HG03460 (cell line): ENCODE results near the gene TRIM59.
A peak's percentile ranks its signal among the peaks of the same experiment; 100 is the strongest.
"Not testable (repeated sequence)": the region's sequence is repeated elsewhere in the genome, so short reads cannot be mapped to it uniquely, and the experiment has no call there.

ENCODE experiments used
- ATAC-seq: cut with Tn5 transposase; IDR thresholded peaks from one replicate; pipeline ENCODE4 v1.9.1; 2021; ENCODE audit not compliant: unreplicated experiment

TRIM59 gene

DNA sequence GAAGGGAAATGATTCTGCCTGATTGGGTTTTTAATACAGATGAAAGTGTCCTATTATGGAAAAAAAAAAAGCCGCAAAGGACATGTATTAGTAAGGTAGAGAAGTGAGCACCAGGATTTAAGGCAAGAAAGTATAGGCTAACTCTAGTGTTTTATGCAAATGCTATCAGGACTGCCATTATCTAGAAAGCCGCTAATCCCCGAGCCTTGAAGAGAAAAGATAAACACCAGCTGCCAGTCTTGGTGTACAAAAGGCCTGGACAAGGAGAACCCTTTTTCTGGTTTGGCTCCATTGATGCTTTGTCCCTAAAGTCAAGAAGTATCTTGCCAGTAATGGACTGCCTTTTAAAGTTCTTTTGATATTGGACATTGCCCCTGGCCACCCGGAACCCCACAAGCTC lies 8.6 kb upstream of the TRIM59 start:
- no peak for ATAC-seq

DNA sequence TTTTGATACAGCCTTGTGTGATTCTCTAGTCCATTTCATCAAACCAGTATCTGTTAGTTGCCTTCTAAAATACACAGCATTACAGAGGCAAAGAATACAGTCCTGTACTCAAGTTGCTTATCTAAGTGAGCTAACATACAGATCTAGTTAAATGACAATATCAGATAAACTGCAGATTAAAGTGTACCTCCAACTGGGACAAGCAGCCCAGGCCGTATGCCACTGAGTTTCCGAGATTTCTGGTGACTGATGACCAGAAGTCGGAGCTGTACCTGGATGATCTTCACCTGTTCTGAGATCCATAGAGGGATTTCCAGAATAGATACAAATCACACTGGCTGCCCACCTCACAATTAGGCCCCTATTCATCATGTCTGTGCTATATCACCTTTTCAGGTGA lies 6.3 kb upstream of the TRIM59 start:
- no peak for ATAC-seq

DNA sequence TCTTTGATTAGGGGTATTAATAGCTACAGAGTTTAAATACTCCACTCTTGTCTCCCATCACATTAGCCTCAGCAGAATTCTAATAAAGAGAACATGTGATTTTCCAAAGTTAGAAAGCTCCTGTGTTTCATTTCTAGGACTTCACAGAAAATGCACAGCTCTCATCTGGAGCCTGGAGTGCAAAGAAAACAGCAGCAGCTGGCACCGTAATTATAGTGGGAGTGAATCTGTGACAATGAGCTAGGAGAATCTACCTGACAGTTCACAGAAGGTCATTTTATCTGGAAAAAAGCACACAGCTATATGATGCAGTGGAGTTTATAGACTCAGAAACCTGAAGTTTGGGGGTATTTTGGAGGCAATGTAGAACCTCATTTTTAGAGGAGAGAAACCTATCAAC lies 5.4 kb upstream of the TRIM59 start:
- ATAC-seq: no peak

DNA sequence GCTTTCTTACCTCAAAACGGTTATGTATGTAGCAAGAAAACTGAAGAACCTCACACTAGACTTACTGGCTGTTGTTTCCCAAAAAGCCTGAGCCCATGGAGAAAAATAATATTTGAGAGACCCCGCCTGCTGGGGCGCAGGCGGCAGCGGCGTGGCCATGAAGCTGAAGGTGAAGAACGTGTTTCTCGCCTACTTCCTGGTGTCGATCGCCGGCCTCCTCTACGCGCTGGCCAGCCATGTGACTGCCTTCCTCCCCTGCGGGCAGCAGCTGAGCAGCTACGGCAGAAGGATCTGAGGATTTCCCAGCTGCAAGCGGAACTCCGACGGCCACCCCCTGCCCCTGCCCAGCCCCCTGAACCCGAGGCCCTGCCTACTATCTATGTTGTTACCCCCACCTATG lies 2.7 kb upstream of the TRIM59 start:
- ATAC-seq: not testable (repeated sequence)

DNA sequence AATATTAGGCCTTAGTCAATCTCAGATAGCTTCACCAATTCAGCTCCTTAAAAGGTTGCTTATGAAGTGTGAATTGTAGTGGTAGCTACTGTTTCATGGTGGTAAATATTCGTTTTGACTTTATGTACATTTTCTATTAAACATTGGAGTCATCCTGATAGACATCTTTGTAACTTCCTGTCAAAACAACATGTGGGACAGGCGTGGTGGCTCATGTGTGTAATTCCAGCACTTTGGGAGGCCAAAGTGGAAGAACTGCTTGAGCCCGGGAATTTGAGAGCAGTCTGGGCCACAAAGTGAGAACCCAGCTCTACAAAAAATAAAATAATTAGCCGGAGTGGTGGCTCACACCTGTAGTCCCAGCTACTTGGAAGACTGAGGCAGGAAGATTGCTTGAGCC lies 2.0 kb upstream of the TRIM59 start:
- no peak for ATAC-seq

DNA sequence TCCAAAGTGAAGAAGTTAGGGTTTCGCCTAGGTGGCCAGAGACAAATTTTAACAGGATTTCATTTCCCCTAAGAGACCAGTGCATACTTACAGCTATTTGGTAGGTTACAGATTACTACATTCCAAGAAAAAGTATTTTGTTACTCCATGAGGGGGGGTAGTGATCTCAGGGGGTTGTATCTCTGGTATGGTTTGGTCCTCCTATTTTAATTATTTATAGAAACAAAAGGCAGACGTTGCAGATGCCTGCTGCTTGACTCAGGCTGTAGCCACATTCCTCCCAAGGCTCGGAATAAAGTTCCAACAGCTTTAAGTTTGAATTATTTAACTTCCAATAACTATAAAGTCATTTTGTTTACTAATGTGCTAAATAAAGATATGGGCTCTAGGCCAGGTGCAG lies 1.3 kb upstream of the TRIM59 start:
- no peak for ATAC-seq

DNA sequence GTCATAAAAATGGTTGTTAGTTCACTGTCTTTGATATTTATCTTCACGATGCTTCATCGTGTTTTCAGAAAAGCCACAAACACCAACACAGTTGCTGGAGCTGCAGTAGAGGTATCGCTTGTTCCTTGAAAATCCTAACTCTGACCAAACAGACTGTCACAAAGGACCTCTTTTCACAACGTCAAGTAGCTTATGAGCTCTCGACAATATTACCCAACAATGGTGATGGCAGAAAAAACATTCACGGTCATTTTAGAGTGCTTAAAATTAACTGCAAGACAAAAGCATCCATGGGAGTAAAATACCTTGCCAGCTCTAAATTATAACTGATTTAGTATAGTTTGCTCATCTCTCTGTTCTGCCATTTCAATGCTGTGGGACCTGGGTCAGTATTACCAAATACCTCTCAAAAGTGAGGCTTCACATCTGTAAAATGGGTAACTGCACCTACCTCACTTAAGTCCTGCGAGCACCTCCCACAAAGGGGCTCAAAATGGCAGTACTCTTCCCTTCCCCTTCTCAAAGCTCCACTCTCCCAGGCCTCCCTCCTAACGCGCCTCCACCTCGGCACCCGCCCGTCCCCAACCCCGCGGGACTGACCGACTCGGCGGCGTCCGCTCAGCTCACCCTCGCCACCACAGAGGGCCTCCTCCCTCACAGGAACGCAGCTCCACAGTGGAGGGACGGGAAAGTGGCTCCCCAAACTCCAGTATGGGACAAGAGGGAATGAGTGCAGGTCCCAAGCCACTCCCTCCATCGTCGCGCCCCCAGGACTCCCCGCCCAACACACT lies 546 bp downstream of the TRIM59 start:
- peak; percentile 45 for ATAC-seq

DNA sequence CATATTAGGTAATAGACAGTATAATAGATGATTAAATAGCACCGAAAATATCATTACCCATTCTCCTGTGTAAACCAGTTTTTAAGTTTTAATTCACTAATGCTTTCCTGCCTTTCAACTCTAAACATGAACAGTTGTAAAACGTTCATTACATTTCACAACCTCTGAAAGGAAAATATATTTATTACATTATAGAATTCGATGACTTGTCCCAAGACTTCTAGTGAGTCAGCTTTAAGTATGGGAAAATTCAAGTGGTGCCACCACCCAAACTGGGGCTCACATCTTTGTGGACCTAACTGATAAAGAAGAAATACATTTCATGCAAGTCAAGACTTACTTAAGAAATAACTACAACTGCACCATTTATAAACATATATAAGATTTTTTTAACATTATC lies 2.0 kb downstream of the TRIM59 start:
- ATAC-seq: no peak

DNA sequence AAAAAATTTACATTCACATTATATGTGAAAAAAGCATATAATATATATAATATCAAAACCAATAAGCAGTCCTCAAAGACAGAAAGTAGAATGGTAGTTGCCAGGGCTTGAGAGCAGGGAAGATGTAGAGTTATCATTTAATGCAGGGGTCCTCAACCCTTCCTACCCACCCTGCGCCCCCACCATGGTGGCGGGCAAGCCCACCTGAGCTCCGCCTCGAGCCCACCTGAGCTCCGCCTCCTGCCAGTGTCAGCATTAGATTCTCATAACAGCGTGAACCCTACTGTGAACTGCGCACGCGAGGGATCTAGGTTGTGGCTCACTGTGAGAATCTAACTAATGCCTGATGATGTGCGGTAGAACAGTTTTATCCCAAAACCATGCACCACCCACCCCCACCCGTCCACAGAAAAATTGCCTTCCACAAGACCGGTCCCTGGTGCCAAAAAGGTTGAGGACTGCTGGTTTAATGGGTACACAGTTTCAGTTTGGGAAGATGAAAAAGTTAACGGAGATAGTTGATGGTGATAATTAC lies 3.0 kb downstream of the TRIM59 start:
- ATAC-seq: no peak

DNA sequence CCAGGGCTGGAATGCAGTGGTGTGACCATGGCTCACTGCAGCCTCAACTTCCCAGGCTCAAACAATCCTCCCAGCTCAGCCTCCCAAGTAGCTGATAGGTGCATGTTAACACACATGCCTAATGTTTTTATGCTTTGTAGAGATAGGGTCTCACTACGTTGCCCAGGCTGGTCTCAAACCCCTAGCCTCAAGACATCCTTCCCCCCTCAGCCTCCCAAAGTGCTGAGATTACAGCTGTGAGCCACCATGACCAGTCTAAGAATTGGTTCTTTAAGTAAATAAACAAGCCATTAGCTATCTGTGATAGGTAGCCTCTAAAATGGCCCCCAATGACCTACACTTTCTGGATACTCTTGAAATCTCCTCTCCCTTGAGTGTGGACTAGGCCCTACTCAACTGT lies 3.7 kb downstream of the TRIM59 start:
- no peak for ATAC-seq

DNA sequence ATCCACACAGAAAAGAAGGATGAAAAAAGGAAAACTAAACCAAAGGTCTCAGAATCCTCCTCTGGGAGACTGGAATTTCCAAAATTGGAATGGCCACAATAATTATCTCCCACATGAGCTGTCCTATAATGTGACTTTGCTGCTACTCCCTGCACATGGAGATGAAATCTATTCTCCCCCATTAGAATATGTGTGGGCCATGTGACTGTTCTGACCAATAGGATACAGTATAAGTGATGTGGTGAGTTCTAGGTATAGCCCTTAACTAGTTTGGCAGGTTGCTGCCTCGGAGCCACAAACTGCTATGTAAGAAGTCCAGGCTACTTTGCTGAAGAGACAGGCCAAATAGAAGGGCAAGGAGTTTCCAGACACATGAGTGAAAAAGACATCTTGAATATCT lies 5.2 kb downstream of the TRIM59 start:
- ATAC-seq: no peak

DNA sequence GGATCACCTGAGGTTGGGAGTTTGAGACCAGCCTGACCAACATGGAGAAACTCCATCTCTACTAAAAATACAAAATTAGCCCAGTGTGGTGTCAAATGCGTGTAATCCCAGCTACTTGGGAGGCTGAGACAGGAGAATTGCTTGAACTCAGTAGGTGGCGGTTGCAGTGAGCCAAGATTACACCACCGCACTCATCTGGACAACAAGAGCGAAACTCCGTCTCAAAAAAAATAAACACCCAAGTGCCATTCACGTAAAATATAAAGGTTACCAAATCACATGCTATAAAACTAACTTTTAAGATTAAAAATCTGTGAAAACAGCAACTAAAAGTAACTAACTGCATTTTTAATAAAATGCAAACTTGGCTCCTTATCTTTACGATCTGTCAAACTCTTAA lies 8.9 kb downstream of the TRIM59 start:
- no peak for ATAC-seq

DNA sequence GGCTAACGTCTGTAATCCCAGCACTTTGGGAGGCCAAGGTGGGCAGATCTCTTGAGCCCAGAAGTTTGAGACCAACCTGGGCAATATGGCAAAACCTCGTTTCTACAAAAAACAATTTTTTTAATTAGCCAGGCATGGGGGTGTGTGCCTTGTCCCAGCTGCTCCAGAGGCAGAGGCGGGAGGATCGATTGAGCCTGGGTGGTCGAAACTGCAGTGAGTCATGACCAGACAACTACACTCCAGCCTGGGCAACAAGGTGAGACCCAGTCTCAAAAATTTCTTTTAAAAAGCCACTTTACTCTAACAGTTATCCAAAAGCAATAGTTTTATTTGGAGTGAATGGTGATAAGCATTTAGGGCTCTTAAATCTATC lies 12.5 kb downstream of the TRIM59 start:
- ATAC-seq: no peak

DNA sequence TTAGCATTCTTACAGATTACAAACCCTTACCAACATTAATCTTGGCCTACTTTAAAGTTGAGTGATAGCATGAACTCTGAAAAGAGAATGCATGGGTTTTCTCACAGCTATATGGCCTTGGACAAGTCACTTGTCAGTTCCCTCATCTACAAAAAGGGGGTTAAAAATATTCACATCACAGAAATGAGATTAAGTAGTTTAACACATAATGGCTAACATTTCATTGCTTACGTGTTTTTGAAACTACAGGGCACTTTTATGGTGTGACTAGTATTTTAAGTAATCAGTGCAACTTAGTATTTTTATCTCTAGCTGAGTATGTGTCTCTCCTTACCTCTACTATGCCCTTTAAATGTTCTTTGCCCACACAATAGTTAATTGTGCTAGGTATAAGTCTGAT lies 13.8 kb downstream of the TRIM59 start:
- no peak for ATAC-seq

DNA sequence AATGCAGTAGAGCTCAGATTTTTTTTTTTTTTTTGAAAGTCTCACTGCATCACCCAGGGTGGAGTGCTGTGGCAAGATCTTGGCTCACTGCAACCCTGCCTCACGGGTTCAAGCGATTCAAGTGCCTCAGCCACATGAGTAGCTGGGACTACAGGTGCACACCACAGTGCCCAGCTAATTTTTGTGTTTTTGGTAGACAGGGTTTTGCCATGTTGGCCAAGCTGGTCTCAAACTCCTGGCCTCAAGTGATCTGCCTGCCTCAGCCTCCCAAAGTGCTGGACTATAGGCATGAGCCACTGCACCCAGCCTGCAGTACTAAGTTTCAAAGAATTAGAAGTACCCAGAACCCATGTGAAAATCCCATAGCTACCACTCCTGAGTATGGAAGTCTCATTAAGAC lies 14.5 kb downstream of the TRIM59 start:
- no peak for ATAC-seq

DNA sequence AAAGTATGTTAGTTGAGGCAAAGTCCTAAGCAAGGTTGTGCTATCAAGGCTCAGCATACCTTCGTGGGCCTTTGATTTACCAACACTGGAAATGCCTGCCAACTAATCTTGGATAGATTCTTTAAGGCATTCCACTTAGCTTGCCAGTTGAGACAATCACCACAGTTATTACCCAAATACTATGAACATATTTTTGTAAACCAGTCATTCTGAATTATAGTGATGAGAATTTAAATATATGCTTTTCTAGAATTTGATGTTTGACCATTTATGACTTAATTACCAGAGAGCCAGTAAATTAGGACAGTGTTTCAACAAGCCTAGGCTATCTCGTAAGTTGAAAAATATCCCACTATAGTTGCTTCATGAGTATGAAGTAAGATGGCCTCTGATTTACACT lies 15.5 kb downstream of the TRIM59 start:
- no peak for ATAC-seq

DNA sequence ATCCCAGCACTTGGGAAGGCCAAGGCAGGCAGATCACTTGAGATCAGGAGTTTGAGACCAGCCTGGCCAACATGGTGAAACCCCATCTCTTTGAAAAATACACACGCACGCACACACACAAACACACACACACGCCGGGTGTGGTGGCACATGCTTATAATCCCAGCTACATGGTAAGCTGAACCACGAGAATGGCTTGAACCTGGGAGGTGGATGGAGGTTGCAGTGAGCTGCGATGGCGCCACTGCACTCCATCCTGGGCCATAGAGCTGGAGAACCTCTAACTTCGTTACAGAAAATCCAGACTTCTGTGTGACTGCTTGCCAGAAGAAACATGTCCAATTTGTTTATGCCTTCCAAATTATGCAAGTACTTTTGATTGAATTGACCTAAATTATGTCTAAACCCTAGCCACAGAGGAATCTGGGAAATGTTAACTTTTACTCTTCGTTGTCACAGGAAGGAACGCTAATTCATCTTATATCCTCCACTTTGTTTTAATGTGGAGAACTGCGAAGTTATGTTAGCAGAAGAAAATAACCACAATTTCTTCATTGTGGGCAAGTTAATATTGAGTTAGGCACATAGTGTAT lies 21.7 kb downstream of the TRIM59 start:
- no peak for ATAC-seq

DNA sequence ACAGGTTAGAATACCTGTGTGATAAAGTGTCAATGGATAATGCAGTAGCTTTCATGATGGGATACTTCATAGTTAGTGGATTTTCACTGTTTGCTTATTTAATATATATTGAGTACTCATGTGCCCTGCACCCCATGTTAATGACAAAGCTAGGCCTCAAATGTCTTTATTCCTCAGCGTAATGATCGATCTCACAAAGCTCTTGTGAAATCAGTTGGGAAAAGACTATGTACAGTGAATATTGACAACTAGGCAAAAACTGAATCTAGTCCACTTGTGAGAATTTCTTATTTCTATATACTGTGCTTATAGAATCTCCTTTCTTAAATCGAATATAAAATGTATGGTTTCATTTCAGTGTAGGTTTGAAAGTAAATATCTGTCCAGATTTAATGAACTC lies 32.3 kb downstream of the TRIM59 start:
- no peak for ATAC-seq

DNA sequence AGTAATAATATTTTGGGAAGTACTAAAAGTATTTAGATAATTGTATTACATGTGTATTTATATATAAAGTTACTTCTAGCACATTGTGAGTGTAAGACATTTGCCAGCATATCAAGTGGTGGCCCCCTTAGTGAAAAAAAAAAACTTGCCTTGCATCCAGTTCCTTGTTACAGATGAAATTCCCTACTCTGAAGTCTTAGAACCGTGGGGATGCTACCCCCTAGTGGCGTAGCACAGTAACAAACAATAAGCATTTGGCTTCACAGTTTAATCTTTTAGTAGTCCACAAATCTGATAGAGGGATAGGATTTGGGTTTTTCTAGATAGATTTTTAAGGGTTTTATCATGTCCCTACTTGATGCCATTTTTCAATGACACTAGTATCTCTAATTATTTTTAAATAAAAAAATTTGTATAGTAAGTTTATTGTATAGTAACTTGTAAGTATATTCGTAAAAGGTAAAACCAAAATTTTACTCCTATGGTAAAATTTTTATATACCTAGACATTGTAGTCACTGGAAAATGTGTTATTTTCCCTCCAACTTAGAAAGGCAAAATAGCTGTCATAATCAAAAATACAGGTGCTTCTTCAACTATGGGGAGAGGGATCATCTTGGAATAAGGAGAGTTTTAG lies 35.9 kb downstream of the TRIM59 start:
- peak; percentile 66 for ATAC-seq

DNA sequence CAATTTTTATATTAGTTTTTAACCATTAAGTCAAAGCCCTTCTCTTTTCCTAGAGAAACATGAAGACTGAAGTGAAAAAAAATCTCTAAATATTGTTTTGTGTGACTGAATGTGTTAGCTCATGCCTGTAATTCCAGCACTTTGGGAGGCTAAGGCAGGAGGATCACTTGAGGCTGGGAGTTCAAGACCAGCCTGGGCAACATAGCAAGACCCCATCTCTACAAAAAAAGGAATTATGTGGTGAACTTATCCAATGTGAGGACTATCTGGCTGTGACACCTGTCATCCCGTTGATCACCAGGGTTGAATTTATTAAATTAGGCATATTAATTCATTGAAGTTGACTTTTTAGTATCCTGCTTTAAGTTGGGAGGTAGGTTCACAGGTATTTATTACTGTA lies 37.1 kb downstream of the TRIM59 start:
- ATAC-seq: no peak

DNA sequence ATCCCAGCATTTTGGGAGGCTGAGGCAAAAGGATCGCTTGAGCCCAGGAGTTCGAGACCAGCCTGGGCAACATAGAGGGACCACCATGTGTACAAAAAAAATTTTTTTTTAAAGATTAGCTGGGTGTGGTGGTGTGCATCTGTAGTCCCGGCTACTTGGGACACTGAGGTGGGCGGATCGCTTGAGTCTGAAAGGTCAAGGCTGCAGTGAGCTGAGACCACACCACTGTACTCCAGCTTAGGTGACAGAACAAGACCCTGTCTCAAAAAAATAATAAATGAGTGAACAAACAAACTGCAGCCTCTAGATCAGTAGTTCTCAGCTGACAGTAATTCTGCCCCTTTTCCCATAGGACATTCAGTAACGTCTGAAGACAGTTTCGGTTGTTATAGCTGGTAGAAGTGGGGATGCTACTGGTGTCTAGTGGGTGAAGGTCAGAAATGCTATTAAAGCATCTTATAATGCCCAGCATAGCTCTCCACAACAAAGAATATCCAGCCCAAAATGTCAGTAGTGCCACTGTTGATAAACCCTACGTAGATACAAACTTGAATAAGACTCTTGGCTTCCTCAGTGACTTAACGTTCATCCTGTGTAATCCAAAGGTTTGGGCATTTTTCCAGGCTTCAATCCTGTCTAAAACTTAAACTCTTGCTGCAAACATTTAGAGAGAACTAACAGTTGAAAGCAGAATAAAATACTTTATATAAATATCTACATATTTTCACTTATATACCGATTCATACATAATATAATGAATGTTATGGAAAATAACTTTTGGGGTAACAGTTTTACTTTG lies 39.6 kb downstream of the TRIM59 start:
- ATAC-seq: no peak
